ENCODE data around the gene UBE2F. TPM values are rescaled to one million over a fixed set of nuclear protein-coding genes. Genes with fewer than 3 reads are reported as not detected.
"Not testable (repeated sequence)": the region's sequence is repeated elsewhere in the genome, so short reads cannot be mapped to it uniquely, and the experiment has no call there.

Gene UBE2F
- total RNA-seq, 4 donors from 2014 or later = 67.3 to 97.3 (median 81.2) TPM

GRCh38 chr2:238032755-238033337 lies 66.0 kb downstream of the UBE2F start:
- ATAC-seq (no peak), DNase-seq (no peak)
- Histone ChIP-seq H3K4me1 (no peaks in the 10 kb centered on the region), H3K36me3 (peaks cover 0 to 63% of the 10 kb centered on the region in 2 donors), H3K27me3 (no peaks in the 10 kb centered on the region), H3K4me3 (no peak overlapping the region), H3K9me3 (no peaks in the 10 kb centered on the region), H3K27ac (no peak overlapping the region)
- in situ Hi-C loops (cut with MboI; ENCODE audit: low sequenced_read_pairs in 4 of 4) = no loop called here
- intact Hi-C loops (cut with DNase I; ENCODE audit: low total_unique reads) = no loop called here
- TF ChIP-seq CTCF (IDR thresholded peaks at IDR 0.05 in 4 of 5, conservative IDR thresholded peaks at IDR 0.05 in 1 of 5) (no peak), POLR2A (IDR thresholded peaks at IDR 0.05) (no peak)

GRCh38 chr2:238033991-238034390 lies 67.2 kb downstream of the UBE2F start:
- H3K9me3 ChIP-seq; in situ Hi-C loops (cut with MboI; ENCODE audit: low sequenced_read_pairs in 4 of 4); H3K4me3 ChIP-seq; H3K27ac ChIP-seq; ATAC-seq; intact Hi-C loops (cut with DNase I; ENCODE audit: low total_unique reads); H3K4me1 ChIP-seq; H3K27me3 ChIP-seq; DNase-seq: not testable (repeated sequence)
- H3K36me3 ChIP-seq = peaks cover 0 to 71% of the 10 kb centered on the region in 2 donors

DNA sequence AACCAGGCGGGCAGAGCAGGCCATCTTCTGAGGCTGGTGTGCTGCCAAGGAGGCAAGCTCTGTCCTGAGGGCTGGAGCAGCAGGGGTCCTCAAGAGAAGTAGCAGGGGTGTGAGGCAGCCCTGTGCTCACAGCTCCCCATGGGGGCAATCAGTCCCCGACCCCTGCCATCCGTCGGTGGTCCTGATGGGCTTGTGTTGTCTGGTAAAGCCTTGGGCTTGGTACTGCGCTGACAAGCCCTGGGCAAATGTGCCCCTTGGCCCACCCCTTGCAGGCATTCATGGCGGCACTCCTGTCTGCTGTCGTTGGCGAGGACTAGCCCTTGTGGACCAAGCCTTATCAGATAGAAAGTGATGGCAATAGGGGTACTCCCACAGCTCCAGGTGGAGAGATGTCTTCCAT lies 71.4 kb downstream of the UBE2F start:
- H3K4me3 ChIP-seq = no peak overlapping the region
- intact Hi-C loops (cut with DNase I; ENCODE audit: low total_unique reads) = no loop called here
- no peak for TF ChIP-seq CTCF (IDR thresholded peaks at IDR 0.05 in 4 of 5, conservative IDR thresholded peaks at IDR 0.05 in 1 of 5)
- DNase-seq (no peak), ATAC-seq (no peak)
- no peak overlapping the region for H3K27ac ChIP-seq
- in situ Hi-C loops (cut with MboI; ENCODE audit: low sequenced_read_pairs in 4 of 4) = no loop called here
- no peaks in the 10 kb centered on the region for H3K27me3 ChIP-seq
- peaks cover 0 to 66% of the 10 kb centered on the region in 2 donors for H3K36me3 ChIP-seq
- H3K4me1 ChIP-seq = no peaks in the 10 kb centered on the region
- H3K9me3 ChIP-seq = no peaks in the 10 kb centered on the region

DNA sequence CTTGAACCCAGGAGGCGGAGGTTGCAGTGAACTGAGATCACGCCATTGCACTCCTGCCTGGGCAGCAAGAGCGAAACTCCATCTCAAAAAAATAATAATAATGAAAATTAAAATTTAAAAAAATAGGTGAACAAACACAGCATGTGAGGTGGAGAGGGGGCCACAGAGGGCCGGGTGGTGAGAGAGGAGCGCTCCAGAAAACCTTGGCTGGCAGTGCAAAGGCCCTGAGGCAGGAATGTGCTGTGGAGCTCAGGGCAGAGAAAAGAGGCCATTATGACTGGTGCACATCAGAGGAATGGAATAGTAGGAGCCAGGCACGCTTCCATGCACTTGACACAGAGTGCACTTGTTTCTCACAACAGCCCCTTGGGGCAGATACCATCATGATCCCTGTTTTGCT lies 72.3 kb downstream of the UBE2F start:
- ATAC-seq (no peak), DNase-seq (no peak)
- Histone ChIP-seq H3K36me3 (peaks cover 0 to 75% of the 10 kb centered on the region in 2 donors), H3K27ac (no peak overlapping the region), H3K4me3 (no peak overlapping the region), H3K4me1 (no peaks in the 10 kb centered on the region), H3K9me3 (no peaks in the 10 kb centered on the region), H3K27me3 (no peaks in the 10 kb centered on the region)
- intact Hi-C loops (cut with DNase I; ENCODE audit: low total_unique reads) = no loop called here
- no peak for TF ChIP-seq POLR2A (IDR thresholded peaks at IDR 0.05)
- no peak for TF ChIP-seq CTCF (IDR thresholded peaks at IDR 0.05 in 4 of 5, conservative IDR thresholded peaks at IDR 0.05 in 1 of 5)
- in situ Hi-C loops (cut with MboI; ENCODE audit: low sequenced_read_pairs in 4 of 4) = no loop called here

- H3K27ac ChIP-seq = no peak overlapping the region
- H3K36me3 ChIP-seq = peaks cover 0 to 74% of the 10 kb centered on the region in 2 donors
- intact Hi-C loops (cut with DNase I; ENCODE audit: low total_unique reads) (no loop called here), in situ Hi-C loops (cut with MboI; ENCODE audit: low sequenced_read_pairs in 4 of 4) (no loop called here)
- no peak for TF ChIP-seq POLR2A (IDR thresholded peaks at IDR 0.05)
- no peak for TF ChIP-seq CTCF (IDR thresholded peaks at IDR 0.05 in 4 of 5, conservative IDR thresholded peaks at IDR 0.05 in 1 of 5)
- ATAC-seq = no peak
- no peaks in the 10 kb centered on the region for H3K27me3 ChIP-seq
- DNase-seq = no peak
- no peaks in the 10 kb centered on the region for H3K4me1 ChIP-seq
- no peaks in the 10 kb centered on the region for H3K9me3 ChIP-seq
- no peak overlapping the region for H3K4me3 ChIP-seq
Measured at GRCh38 chr2:238039985-238040384, 73.2 kb downstream of the UBE2F start.
